ENCODE measurements around the gene CLTCL1.
"Not testable (repeated sequence)": the region's sequence is repeated elsewhere in the genome, so short reads cannot be mapped to it uniquely, and the experiment has no call there.

DNA sequence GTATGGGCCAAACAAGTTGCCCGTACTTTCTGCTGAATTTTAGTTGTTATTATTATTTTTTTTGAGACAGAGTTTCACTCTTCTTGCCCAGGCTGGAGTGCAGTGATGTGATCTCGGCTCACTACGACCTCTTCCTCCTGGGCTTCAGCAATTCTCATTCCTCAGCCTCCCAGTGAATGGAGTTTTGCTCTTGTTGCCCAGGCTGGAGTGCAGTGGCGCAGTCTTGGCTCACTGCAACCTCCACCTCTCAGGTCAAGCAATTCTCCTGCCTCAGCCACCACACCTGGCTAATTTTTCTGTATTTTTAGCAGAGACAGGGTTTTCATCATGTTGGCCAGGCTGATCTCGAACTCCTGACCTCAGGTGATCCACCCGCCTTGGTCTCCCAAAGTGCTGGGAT is 15.0 kb upstream of the CLTCL1 start:
- TF ChIP-seq, protein P1, sequence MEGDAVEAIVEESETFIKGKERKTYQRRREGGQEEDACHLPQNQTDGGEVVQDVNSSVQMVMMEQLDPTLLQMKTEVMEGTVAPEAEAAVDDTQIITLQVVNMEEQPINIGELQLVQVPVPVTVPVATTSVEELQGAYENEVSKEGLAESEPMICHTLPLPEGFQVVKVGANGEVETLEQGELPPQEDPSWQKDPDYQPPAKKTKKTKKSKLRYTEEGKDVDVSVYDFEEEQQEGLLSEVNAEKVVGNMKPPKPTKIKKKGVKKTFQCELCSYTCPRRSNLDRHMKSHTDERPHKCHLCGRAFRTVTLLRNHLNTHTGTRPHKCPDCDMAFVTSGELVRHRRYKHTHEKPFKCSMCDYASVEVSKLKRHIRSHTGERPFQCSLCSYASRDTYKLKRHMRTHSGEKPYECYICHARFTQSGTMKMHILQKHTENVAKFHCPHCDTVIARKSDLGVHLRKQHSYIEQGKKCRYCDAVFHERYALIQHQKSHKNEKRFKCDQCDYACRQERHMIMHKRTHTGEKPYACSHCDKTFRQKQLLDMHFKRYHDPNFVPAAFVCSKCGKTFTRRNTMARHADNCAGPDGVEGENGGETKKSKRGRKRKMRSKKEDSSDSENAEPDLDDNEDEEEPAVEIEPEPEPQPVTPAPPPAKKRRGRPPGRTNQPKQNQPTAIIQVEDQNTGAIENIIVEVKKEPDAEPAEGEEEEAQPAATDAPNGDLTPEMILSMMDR (conservative IDR thresholded peaks at IDR 0.05; ENCODE audit: low read depth in 2 of 2): not testable (repeated sequence)
- not testable (repeated sequence) for TF ChIP-seq EZH2 (IDR thresholded peaks at IDR 0.05; ENCODE audit: low read depth, unreplicated experiment); POLR2AphosphoS5 (IDR thresholded peaks at IDR 0.05; ENCODE audit: low read depth); EZH2phosphoT487 (IDR thresholded peaks at IDR 0.05; ENCODE audit: unreplicated experiment); ZNF114 (CRISPR knock-in tag; IDR thresholded peaks at IDR 0.05); STAT1 (IDR thresholded peaks at IDR 0.05; ENCODE audit: unreplicated experiment); CREB1 (CRISPR knock-in tag; IDR thresholded peaks at IDR 0.05; ENCODE audit: low read depth); JUNB (IDR thresholded peaks at IDR 0.05; ENCODE audit: unreplicated experiment); ZNF331 (CRISPR knock-in tag; IDR thresholded peaks at IDR 0.05; ENCODE audit: low read depth); NANOG (IDR thresholded peaks at IDR 0.05; ENCODE audit: borderline replicate concordance)
- TF ChIP-seq, protein P2, sequence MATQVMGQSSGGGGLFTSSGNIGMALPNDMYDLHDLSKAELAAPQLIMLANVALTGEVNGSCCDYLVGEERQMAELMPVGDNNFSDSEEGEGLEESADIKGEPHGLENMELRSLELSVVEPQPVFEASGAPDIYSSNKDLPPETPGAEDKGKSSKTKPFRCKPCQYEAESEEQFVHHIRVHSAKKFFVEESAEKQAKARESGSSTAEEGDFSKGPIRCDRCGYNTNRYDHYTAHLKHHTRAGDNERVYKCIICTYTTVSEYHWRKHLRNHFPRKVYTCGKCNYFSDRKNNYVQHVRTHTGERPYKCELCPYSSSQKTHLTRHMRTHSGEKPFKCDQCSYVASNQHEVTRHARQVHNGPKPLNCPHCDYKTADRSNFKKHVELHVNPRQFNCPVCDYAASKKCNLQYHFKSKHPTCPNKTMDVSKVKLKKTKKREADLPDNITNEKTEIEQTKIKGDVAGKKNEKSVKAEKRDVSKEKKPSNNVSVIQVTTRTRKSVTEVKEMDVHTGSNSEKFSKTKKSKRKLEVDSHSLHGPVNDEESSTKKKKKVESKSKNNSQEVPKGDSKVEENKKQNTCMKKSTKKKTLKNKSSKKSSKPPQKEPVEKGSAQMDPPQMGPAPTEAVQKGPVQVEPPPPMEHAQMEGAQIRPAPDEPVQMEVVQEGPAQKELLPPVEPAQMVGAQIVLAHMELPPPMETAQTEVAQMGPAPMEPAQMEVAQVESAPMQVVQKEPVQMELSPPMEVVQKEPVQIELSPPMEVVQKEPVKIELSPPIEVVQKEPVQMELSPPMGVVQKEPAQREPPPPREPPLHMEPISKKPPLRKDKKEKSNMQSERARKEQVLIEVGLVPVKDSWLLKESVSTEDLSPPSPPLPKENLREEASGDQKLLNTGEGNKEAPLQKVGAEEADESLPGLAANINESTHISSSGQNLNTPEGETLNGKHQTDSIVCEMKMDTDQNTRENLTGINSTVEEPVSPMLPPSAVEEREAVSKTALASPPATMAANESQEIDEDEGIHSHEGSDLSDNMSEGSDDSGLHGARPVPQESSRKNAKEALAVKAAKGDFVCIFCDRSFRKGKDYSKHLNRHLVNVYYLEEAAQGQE (IDR thresholded peaks at IDR 0.05; ENCODE audit: unreplicated experiment): not testable (repeated sequence)
- TF ChIP-seq, protein P3, sequence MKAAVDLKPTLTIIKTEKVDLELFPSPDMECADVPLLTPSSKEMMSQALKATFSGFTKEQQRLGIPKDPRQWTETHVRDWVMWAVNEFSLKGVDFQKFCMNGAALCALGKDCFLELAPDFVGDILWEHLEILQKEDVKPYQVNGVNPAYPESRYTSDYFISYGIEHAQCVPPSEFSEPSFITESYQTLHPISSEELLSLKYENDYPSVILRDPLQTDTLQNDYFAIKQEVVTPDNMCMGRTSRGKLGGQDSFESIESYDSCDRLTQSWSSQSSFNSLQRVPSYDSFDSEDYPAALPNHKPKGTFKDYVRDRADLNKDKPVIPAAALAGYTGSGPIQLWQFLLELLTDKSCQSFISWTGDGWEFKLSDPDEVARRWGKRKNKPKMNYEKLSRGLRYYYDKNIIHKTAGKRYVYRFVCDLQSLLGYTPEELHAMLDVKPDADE (IDR thresholded peaks at IDR 0.05): not testable (repeated sequence)
- TF ChIP-seq, protein P4, sequence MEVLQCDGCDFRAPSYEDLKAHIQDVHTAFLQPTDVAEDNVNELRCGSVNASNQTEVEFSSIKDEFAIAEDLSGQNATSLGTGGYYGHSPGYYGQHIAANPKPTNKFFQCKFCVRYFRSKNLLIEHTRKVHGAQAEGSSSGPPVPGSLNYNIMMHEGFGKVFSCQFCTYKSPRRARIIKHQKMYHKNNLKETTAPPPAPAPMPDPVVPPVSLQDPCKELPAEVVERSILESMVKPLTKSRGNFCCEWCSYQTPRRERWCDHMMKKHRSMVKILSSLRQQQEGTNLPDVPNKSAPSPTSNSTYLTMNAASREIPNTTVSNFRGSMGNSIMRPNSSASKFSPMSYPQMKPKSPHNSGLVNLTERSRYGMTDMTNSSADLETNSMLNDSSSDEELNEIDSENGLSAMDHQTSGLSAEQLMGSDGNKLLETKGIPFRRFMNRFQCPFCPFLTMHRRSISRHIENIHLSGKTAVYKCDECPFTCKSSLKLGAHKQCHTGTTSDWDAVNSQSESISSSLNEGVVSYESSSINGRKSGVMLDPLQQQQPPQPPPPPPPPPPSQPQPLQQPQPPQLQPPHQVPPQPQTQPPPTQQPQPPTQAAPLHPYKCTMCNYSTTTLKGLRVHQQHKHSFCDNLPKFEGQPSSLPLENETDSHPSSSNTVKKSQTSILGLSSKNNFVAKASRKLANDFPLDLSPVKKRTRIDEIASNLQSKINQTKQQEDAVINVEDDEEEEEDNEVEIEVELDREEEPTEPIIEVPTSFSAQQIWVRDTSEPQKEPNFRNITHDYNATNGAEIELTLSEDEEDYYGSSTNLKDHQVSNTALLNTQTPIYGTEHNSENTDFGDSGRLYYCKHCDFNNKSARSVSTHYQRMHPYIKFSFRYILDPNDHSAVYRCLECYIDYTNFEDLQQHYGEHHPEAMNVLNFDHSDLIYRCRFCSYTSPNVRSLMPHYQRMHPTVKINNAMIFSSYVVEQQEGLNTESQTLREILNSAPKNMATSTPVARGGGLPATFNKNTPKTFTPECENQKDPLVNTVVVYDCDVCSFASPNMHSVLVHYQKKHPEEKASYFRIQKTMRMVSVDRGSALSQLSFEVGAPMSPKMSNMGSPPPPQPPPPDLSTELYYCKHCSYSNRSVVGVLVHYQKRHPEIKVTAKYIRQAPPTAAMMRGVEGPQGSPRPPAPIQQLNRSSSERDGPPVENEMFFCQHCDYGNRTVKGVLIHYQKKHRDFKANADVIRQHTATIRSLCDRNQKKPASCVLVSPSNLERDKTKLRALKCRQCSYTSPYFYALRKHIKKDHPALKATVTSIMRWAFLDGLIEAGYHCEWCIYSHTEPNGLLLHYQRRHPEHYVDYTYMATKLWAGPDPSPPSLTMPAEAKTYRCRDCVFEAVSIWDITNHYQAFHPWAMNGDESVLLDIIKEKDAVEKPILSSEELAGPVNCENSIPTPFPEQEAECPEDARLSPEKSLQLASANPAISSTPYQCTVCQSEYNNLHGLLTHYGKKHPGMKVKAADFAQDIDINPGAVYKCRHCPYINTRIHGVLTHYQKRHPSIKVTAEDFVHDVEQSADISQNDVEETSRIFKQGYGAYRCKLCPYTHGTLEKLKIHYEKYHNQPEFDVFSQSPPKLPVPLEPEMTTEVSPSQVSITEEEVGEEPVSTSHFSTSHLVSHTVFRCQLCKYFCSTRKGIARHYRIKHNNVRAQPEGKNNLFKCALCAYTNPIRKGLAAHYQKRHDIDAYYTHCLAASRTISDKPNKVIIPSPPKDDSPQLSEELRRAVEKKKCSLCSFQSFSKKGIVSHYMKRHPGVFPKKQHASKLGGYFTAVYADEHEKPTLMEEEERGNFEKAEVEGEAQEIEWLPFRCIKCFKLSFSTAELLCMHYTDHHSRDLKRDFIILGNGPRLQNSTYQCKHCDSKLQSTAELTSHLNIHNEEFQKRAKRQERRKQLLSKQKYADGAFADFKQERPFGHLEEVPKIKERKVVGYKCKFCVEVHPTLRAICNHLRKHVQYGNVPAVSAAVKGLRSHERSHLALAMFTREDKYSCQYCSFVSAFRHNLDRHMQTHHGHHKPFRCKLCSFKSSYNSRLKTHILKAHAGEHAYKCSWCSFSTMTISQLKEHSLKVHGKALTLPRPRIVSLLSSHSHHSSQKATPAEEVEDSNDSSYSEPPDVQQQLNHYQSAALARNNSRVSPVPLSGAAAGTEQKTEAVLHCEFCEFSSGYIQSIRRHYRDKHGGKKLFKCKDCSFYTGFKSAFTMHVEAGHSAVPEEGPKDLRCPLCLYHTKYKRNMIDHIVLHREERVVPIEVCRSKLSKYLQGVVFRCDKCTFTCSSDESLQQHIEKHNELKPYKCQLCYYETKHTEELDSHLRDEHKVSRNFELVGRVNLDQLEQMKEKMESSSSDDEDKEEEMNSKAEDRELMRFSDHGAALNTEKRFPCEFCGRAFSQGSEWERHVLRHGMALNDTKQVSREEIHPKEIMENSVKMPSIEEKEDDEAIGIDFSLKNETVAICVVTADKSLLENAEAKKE (CRISPR knock-in tag; IDR thresholded peaks at IDR 0.05): not testable (repeated sequence)

Measured in GM23338 (cell line).